ENCODE results near the gene RALGPS2.

Gene RALGPS2

DNA sequence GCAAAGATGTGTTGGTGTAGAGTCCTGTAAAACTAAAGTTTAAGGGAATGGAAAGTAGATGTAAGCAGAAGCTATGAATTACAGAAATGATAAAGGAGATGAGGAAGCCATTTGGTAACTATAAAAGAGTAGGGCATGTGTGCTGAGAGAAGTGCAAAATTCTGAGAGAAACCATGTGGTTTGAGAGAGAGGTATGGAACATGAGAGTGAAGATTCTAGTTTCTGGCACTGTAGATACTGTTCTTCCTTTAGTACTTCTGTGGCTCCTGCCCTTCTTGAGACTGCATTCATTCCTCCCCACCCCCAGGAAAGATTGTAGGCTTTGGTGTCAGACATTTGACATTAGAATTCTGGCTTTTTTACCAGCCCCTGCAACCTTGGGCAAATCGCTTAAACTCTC, 15.4 kb downstream of the RALGPS2 start:
- TF ChIP-seq ESRRG (CRISPR knock-in tag; IDR thresholded peaks at IDR 0.05) (no peak), OSR1 (CRISPR knock-in tag; IDR thresholded peaks at IDR 0.05) (no peak), ZNF8 (CRISPR knock-in tag; IDR thresholded peaks at IDR 0.05) (no peak), GLIS3 (CRISPR knock-in tag; IDR thresholded peaks at IDR 0.05) (no peak), RARB (CRISPR knock-in tag; IDR thresholded peaks at IDR 0.05) (no peak), ZNF70 (CRISPR knock-in tag; IDR thresholded peaks at IDR 0.05) (no peak), ISL1 (CRISPR knock-in tag; IDR thresholded peaks at IDR 0.05) (no peak), ZC3H10 (CRISPR knock-in tag; IDR thresholded peaks at IDR 0.05) (no peak), SNAI2 (CRISPR knock-in tag; IDR thresholded peaks at IDR 0.05) (no peak), ZFP30 (CRISPR knock-in tag; IDR thresholded peaks at IDR 0.05) (no peak)
- TF ChIP-seq, protein P1, sequence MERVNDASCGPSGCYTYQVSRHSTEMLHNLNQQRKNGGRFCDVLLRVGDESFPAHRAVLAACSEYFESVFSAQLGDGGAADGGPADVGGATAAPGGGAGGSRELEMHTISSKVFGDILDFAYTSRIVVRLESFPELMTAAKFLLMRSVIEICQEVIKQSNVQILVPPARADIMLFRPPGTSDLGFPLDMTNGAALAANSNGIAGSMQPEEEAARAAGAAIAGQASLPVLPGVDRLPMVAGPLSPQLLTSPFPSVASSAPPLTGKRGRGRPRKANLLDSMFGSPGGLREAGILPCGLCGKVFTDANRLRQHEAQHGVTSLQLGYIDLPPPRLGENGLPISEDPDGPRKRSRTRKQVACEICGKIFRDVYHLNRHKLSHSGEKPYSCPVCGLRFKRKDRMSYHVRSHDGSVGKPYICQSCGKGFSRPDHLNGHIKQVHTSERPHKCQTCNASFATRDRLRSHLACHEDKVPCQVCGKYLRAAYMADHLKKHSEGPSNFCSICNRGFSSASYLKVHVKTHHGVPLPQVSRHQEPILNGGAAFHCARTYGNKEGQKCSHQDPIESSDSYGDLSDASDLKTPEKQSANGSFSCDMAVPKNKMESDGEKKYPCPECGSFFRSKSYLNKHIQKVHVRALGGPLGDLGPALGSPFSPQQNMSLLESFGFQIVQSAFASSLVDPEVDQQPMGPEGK (CRISPR knock-in tag; IDR thresholded peaks at IDR 0.05; ENCODE audit: borderline replicate concordance): no peak
- TF ChIP-seq, protein P2, sequence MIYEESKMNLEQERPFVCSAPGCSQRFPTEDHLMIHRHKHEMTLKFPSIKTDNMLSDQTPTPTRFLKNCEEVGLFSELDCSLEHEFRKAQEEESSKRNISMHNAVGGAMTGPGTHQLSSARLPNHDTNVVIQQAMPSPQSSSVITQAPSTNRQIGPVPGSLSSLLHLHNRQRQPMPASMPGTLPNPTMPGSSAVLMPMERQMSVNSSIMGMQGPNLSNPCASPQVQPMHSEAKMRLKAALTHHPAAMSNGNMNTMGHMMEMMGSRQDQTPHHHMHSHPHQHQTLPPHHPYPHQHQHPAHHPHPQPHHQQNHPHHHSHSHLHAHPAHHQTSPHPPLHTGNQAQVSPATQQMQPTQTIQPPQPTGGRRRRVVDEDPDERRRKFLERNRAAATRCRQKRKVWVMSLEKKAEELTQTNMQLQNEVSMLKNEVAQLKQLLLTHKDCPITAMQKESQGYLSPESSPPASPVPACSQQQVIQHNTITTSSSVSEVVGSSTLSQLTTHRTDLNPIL (CRISPR knock-in tag; IDR thresholded peaks at IDR 0.05; ENCODE audit: low read depth): no peak
- TF ChIP-seq, protein P3, sequence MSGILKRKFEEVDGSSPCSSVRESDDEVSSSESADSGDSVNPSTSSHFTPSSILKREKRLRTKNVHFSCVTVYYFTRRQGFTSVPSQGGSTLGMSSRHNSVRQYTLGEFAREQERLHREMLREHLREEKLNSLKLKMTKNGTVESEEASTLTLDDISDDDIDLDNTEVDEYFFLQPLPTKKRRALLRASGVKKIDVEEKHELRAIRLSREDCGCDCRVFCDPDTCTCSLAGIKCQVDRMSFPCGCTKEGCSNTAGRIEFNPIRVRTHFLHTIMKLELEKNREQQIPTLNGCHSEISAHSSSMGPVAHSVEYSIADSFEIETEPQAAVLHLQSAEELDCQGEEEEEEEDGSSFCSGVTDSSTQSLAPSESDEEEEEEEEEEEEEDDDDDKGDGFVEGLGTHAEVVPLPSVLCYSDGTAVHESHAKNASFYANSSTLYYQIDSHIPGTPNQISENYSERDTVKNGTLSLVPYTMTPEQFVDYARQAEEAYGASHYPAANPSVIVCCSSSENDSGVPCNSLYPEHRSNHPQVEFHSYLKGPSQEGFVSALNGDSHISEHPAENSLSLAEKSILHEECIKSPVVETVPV (CRISPR knock-in tag; IDR thresholded peaks at IDR 0.05): no peak
- TF ChIP-seq, protein P4, sequence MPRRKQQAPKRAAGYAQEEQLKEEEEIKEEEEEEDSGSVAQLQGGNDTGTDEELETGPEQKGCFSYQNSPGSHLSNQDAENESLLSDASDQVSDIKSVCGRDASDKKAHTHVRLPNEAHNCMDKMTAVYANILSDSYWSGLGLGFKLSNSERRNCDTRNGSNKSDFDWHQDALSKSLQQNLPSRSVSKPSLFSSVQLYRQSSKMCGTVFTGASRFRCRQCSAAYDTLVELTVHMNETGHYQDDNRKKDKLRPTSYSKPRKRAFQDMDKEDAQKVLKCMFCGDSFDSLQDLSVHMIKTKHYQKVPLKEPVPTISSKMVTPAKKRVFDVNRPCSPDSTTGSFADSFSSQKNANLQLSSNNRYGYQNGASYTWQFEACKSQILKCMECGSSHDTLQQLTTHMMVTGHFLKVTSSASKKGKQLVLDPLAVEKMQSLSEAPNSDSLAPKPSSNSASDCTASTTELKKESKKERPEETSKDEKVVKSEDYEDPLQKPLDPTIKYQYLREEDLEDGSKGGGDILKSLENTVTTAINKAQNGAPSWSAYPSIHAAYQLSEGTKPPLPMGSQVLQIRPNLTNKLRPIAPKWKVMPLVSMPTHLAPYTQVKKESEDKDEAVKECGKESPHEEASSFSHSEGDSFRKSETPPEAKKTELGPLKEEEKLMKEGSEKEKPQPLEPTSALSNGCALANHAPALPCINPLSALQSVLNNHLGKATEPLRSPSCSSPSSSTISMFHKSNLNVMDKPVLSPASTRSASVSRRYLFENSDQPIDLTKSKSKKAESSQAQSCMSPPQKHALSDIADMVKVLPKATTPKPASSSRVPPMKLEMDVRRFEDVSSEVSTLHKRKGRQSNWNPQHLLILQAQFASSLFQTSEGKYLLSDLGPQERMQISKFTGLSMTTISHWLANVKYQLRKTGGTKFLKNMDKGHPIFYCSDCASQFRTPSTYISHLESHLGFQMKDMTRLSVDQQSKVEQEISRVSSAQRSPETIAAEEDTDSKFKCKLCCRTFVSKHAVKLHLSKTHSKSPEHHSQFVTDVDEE (CRISPR knock-in tag; IDR thresholded peaks at IDR 0.05): no peak
- ATAC-seq: no peak

DNA sequence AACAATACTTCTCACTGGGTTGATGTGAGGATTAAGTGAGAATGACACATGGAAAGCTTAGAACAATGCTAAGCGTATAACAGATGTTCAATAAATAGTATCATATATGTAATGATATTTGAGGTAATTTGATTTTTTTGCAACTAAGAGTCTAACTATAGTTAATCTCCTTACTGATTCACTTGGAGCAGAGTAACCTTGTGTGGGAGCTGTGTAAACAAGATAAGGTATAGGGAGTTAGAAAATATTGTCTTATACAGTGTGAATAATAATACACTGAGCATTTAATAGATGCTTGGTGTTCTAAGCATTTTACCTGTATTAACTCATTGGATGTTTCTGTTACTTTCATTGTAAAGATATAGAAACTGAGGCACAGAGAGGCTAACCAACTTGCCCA, 15.9 kb downstream of the RALGPS2 start:
- ATAC-seq: no peak
- TF ChIP-seq ARNTL (CRISPR knock-in tag; IDR thresholded peaks at IDR 0.05; ENCODE audit: borderline replicate concordance, low read depth) (no peak), ESRRG (CRISPR knock-in tag; IDR thresholded peaks at IDR 0.05) (no peak), GLIS3 (CRISPR knock-in tag; IDR thresholded peaks at IDR 0.05) (no peak)

DNA sequence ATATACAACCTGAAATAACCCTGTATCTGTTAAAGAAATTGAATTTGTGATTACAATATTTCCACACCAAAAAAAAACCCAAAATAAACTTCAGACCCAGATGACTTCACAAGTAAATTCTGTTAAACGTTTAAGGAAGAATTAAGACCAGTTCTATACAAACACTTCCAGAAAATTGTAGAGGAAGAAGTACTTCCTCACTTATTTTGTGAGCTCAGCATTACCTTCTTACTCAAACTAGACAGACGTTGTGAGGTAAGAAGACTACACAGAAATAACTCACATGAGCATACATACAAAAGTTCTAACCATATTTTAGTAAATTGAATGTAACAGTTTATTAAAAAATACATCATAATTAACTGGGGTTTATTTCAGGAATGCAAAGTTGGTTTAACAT, 18.8 kb downstream of the RALGPS2 start:
- ATAC-seq: no peak
- no peak for TF ChIP-seq TOX (CRISPR knock-in tag; IDR thresholded peaks at IDR 0.05; ENCODE audit: borderline replicate concordance)
- TF ChIP-seq BACH2 (CRISPR knock-in tag; IDR thresholded peaks at IDR 0.05; ENCODE audit: borderline replicate concordance): no peak
- no peak for TF ChIP-seq ZNF8 (CRISPR knock-in tag; IDR thresholded peaks at IDR 0.05)
- no peak for TF ChIP-seq ESRRG (CRISPR knock-in tag; IDR thresholded peaks at IDR 0.05)
- no peak for TF ChIP-seq GLIS3 (CRISPR knock-in tag; IDR thresholded peaks at IDR 0.05)
- no peak for TF ChIP-seq SNAI2 (CRISPR knock-in tag; IDR thresholded peaks at IDR 0.05)
- no peak for TF ChIP-seq CSDC2 (CRISPR knock-in tag; IDR thresholded peaks at IDR 0.05)
- TF ChIP-seq ARNTL (CRISPR knock-in tag; IDR thresholded peaks at IDR 0.05; ENCODE audit: borderline replicate concordance, low read depth): no peak
- TF ChIP-seq, protein P2 (CRISPR knock-in tag; IDR thresholded peaks at IDR 0.05; ENCODE audit: low read depth): no peak
- no peak for TF ChIP-seq ISL1 (CRISPR knock-in tag; IDR thresholded peaks at IDR 0.05)
- TF ChIP-seq TCF4 (CRISPR knock-in tag; IDR thresholded peaks at IDR 0.05; ENCODE audit: borderline replicate concordance): no peak

DNA sequence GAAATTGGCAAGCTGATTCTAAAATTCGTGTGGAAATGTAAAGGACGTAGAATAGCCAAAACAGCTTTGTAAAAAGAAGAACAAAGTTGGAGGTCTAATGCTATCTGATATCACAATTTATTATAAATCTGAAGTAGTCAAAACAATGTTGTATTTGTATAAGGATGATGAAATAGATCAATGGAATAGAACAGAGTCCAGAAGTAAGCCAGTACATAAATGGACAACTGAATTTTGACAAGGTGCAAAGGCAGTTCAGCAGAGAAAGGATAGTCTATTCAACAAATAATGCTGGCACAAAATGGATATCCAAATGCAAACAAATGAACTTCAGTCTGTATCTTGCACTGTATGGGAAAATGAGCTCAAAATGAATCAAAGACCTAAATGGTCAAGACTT, 20.2 kb downstream of the RALGPS2 start:
- TF ChIP-seq, protein P5, sequence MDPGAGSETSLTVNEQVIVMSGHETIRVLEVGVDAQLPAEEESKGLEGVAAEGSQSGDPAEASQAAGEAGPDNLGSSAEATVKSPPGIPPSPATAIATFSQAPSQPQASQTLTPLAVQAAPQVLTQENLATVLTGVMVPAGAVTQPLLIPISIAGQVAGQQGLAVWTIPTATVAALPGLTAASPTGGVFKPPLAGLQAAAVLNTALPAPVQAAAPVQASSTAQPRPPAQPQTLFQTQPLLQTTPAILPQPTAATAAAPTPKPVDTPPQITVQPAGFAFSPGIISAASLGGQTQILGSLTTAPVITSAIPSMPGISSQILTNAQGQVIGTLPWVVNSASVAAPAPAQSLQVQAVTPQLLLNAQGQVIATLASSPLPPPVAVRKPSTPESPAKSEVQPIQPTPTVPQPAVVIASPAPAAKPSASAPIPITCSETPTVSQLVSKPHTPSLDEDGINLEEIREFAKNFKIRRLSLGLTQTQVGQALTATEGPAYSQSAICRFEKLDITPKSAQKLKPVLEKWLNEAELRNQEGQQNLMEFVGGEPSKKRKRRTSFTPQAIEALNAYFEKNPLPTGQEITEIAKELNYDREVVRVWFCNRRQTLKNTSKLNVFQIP (CRISPR knock-in tag; IDR thresholded peaks at IDR 0.05; ENCODE audit: borderline replicate concordance, low read depth): no peak
- TF ChIP-seq PPARA (CRISPR knock-in tag; IDR thresholded peaks at IDR 0.05; ENCODE audit: borderline replicate concordance): no peak
- TF ChIP-seq GLIS3 (CRISPR knock-in tag; IDR thresholded peaks at IDR 0.05): no peak
- no peak for TF ChIP-seq BACH2 (CRISPR knock-in tag; IDR thresholded peaks at IDR 0.05; ENCODE audit: borderline replicate concordance)
- TF ChIP-seq, protein P1 (CRISPR knock-in tag; IDR thresholded peaks at IDR 0.05; ENCODE audit: borderline replicate concordance): no peak
- no peak for TF ChIP-seq OSR1 (CRISPR knock-in tag; IDR thresholded peaks at IDR 0.05)
- TF ChIP-seq, protein P3 (CRISPR knock-in tag; IDR thresholded peaks at IDR 0.05): no peak
- TF ChIP-seq ZFP3 (CRISPR knock-in tag; IDR thresholded peaks at IDR 0.05): no peak
- no peak for TF ChIP-seq ESRRG (CRISPR knock-in tag; IDR thresholded peaks at IDR 0.05)
- no peak for TF ChIP-seq ZC3H10 (CRISPR knock-in tag; IDR thresholded peaks at IDR 0.05)
- ATAC-seq: no peak
